OCI-LY7 (cell line): Measurements from ENCODE around the gene CRYGN. TPM values are rescaled to one million over a fixed set of nuclear protein-coding genes. Genes with fewer than 3 reads are reported as not detected.

Experiments used
- BruUV-seq: library from RNA; stranded (reverse); fragments of 400-500 nt; replicated peaks from 2 replicates; lab custom pipeline; 2021; lab: Mats Ljungman, UMichigan
- CTCF ChIA-PET: fragments of 300-600 bp; sonication (Branson Sonifier 250); formaldehyde crosslinking; loops from one replicate; lab custom pipeline; 2022; ENCODE audit warnings: antibody characterized with exemption; ENCODE audit not compliant: unreplicated experiment; lab: Charles Lee
- POLR2A ChIA-PET: fragments of 300-600 bp; sonication (Branson Sonifier 250); formaldehyde crosslinking; loops from one replicate; lab custom pipeline; 2022; ENCODE audit warnings: antibody characterized with exemption; lab: Charles Lee
- DNase-seq: peaks from one replicate; pipeline ENCODE4 v3.0.0-alpha.2; 2015; ENCODE audit warnings: low spot score
- H2AFZ ChIP-seq: fragments of 200-600 bp; sonication (generic), shearing (Covaris generic); 2 replicates; pipeline ENCODE4 v1.6.1; 2014; ENCODE audit warnings: mild to moderate bottlenecking, antibody characterized with exemption, low read length, moderate library complexity
- H3K27ac ChIP-seq: fragments of 200-600 bp; sonication (generic); 2 replicates; pipeline ENCODE4 v1.5.1; 2014; ENCODE audit warnings: mixed run types, low read depth, mild to moderate bottlenecking, moderate library complexity, low read length, inconsistent platforms; ENCODE audit not compliant: poor library complexity, severe bottlenecking
- H3K36me3 ChIP-seq: fragments of 200-600 bp; sonication (generic); 2 replicates; pipeline ENCODE4 v1.6.1; 2014; ENCODE audit warnings: mild to moderate bottlenecking, antibody characterized with exemption, low read length, moderate library complexity, mixed read lengths; ENCODE audit not compliant: insufficient read depth
- H3K4me1 ChIP-seq: fragments of 200-600 bp; sonication (generic); 2 replicates; pipeline ENCODE4 v1.5.1; 2014; ENCODE audit warnings: mild to moderate bottlenecking, low read length; ENCODE audit not compliant: insufficient read depth, poor library complexity, severe bottlenecking
- H3K4me2 ChIP-seq: fragments of 200-600 bp; sonication (generic); 2 replicates; pipeline ENCODE4 v1.6.1; 2014; ENCODE audit warnings: mild to moderate bottlenecking, low read length
- H3K4me3 ChIP-seq: fragments of 200-600 bp; sonication (generic); 2 replicates; pipeline ENCODE4 v1.5.1; 2014; ENCODE audit warnings: mild to moderate bottlenecking, low read depth, low read length; ENCODE audit not compliant: poor library complexity, severe bottlenecking
- H3K79me2 ChIP-seq: fragments of 200-600 bp; sonication (generic); 2 replicates; pipeline ENCODE4 v1.6.1; 2016; ENCODE audit warnings: low read depth, mild to moderate bottlenecking, low read length, moderate library complexity, mixed read lengths; ENCODE audit not compliant: insufficient read depth
- H3K9me2 ChIP-seq: fragments of 200-600 bp; sonication (generic); 2 replicates; pipeline ENCODE4 v1.6.1; 2016; ENCODE audit warnings: mild to moderate bottlenecking, low read length, mixed read lengths; ENCODE audit not compliant: insufficient read depth
- H3K9me3 ChIP-seq: fragments of 200-600 bp; sonication (generic); 2 replicates; pipeline ENCODE4 v1.6.1; 2014; ENCODE audit warnings: mild to moderate bottlenecking, mixed run types, low read length, mixed read lengths
- H4K20me1 ChIP-seq: fragments of 200-600 bp; sonication (generic); 2 replicates; pipeline ENCODE4 v1.6.1; 2014; ENCODE audit warnings: mild to moderate bottlenecking, antibody characterized with exemption, low read length, moderate library complexity, mixed read lengths; ENCODE audit not compliant: insufficient read depth
- EZH2phosphoT487 ChIP-seq: fragments of 200-600 bp; sonication (generic); IDR thresholded peaks from 2 replicates; pipeline ENCODE4 v1.6.1; 2018; ENCODE audit warnings: low read depth, borderline replicate concordance, mild to moderate bottlenecking, mixed run types, antibody characterized with exemption, low read length, moderate library complexity, mixed read lengths
- intact Hi-C: fragments of 100-400 bp; cut with micrococcal nuclease; formaldehyde crosslinking; loops from one replicate; pipeline ENCODE4 v1.10.0; 2022; ENCODE audit not compliant: unreplicated experiment
- total RNA-seq, 2 experiments: library from RNA; depleted of rRNA in 1 of 2; stranded (reverse); fragments of >200 nt in 1 of 2; shearing (Covaris generic) in 1 of 2; gene quantifications; 2 replicates each; pipeline ENCODE4 v1.2.3, GENCODE V29; 2014 to 2022
- TF ChIP-seq, protein P1 (sequence below): fragments of 200-600 bp; sonication (generic); conservative IDR thresholded peaks from 2 replicates; pipeline ENCODE4 v1.5.1; 2014; ENCODE audit warnings: mild to moderate bottlenecking, antibody characterized with exemption, low read length, moderate library complexity, mixed read lengths

Gene CRYGN
- total RNA-seq, 2 experiments from 2014 or later: 0.09 TPM; not detected in 1

DNA sequence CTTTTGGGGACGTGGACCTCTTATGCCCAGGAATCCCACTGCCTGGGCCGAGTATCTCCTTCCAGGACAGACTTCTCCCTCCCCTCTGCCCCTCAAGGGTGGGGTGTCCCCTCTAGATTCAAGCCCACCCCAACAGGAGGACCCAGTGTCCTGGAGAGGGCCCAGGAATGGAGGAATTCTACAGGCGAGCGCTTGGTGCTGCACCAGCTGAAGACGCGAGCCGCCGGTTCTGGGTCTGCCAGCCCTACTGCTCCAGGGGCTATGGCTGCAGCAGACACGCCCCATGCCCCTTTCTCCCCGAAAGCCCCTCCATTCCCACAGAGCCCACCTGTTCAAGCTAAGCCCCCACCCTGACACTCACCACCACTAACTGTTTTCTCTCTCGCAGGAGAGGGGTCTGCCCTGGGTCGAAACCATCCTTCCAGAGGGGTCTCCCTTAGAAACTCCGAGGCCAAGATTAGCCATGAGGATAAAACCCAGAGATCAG lies 8.6 kb downstream of the CRYGN start:
- no peak overlapping the region for H3K27ac ChIP-seq
- no peaks in the 10 kb centered on the region for H3K79me2 ChIP-seq
- DNase-seq: no peak
- TF ChIP-seq, protein P1, sequence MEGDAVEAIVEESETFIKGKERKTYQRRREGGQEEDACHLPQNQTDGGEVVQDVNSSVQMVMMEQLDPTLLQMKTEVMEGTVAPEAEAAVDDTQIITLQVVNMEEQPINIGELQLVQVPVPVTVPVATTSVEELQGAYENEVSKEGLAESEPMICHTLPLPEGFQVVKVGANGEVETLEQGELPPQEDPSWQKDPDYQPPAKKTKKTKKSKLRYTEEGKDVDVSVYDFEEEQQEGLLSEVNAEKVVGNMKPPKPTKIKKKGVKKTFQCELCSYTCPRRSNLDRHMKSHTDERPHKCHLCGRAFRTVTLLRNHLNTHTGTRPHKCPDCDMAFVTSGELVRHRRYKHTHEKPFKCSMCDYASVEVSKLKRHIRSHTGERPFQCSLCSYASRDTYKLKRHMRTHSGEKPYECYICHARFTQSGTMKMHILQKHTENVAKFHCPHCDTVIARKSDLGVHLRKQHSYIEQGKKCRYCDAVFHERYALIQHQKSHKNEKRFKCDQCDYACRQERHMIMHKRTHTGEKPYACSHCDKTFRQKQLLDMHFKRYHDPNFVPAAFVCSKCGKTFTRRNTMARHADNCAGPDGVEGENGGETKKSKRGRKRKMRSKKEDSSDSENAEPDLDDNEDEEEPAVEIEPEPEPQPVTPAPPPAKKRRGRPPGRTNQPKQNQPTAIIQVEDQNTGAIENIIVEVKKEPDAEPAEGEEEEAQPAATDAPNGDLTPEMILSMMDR: no peak
- no peak for TF ChIP-seq EZH2phosphoT487
- intact Hi-C loops: no loop called here
- no peak overlapping the region for H2AFZ ChIP-seq
- no TSS peak for BruUV-seq
- no peaks in the 10 kb centered on the region for H3K9me3 ChIP-seq
- peaks cover 13% of the 10 kb centered on the region for H3K4me1 ChIP-seq
- no peaks in the 10 kb centered on the region for H4K20me1 ChIP-seq
- H3K36me3 ChIP-seq: no peaks in the 10 kb centered on the region
- CTCF ChIA-PET: no interaction called here
- no peaks in the 10 kb centered on the region for H3K9me2 ChIP-seq
- no peak overlapping the region for H3K4me3 ChIP-seq
- POLR2A ChIA-PET: no interaction called here
- no peak overlapping the region for H3K4me2 ChIP-seq

DNA sequence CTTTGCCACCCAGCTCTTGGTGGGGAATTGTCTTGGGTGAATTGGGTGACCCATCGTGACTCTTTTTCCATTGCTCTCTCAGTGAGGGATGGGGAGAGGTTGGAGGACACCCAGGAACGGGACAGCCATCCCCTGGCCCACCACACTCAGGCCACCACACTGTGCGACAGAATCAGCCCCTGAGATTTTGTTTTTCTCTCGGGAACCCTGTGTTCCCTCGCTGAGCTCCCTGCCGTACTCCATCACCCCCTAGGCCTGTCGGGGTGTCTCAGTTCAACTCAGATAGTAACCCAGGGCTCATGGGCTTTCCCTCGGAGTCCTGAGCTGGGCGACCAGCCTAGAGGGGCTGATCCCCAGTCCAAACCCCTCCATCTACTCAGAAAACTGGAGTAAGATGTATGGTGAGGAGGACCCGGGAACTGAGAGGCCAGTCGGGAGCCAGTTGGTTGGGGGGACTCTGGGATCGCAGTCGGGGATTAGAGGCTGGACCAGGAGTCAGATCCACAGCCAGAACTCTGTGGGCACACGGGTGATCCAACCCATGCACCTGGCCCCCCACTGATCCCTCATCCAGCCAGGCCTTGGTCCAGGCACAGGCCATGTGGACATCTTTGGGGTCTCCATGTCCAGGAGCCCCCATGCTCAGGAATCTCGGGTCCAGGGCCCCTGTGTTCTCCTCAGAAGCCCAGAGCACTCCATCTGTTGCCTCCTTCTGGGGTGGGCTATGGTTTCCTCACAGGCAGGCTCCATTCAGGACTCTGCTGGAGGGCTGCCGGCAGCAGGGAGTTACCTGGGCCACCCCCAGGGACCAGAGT lies 9.3 kb downstream of the CRYGN start:
- no peak overlapping the region for H2AFZ ChIP-seq
- POLR2A ChIA-PET: interaction anchor here (0.6 kb wide), 1 partner anchor 13 kb away, joined by 4 read pairs; no protein-coding TSS in a partner anchor
- DNase-seq: no peak
- H3K4me1 ChIP-seq: peaks cover 13% of the 10 kb centered on the region
- TF ChIP-seq, protein P1: no peak
- no peak for TF ChIP-seq EZH2phosphoT487
- no peak overlapping the region for H3K4me3 ChIP-seq
- H3K36me3 ChIP-seq: no peaks in the 10 kb centered on the region
- no peaks in the 10 kb centered on the region for H4K20me1 ChIP-seq
- H3K9me3 ChIP-seq: no peaks in the 10 kb centered on the region
- no TSS peak for BruUV-seq
- CTCF ChIA-PET: no interaction called here
- H3K79me2 ChIP-seq: no peaks in the 10 kb centered on the region
- H3K27ac ChIP-seq: no peak overlapping the region
- intact Hi-C loops: no loop called here
- no peaks in the 10 kb centered on the region for H3K9me2 ChIP-seq
- H3K4me2 ChIP-seq: no peak overlapping the region
